T-helper 22 cell (primary cell): ENCODE results near the gene MAST4.

Experiments used
- DNase-seq: peaks from one replicate; pipeline ENCODE4 v3.0.0-alpha.2; 2020; ENCODE audit warnings: low read depth

Gene MAST4

GRCh38 chr5:66606713-66607112 lies 10.5 kb downstream of the MAST4 start:
- no peak for DNase-seq

DNA sequence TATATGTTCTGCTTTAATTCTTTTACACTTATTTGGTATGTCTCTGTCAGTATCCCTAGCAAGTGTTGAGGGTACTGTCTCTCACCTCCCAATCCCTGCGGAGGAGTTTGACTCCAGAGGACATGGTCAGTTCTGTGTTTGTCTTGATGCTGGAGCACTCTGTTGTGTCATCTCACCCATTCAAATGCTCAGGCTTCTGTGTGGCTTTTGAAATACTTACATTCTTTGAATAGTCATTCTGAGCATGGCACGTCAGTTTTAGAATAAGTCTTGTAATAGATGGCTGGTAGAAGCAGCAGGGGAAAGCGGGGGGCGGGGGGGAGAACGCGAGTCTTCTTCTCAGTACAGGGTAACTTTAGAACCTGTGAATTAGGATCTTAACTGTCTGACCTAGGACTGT lies 12.3 kb downstream of the MAST4 start:
- no peak for DNase-seq

DNA sequence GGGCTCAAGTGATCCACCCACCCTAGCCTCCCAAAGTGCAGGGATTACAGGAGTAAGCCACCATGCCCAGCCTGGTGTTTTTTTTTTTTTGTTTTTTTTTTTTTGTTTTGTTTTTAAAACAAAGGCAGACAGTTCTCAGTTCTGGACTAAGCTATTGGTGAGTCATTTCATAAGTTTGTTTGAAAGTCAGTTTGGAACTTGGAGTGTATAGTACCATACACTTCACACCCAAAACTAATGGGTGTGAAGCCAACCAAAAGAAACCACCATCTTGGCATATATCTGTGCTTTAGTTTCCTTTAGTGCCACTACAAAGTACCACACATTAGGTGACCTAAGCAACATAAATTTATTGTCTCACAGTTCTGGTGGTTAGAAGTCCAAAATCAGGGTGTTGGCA lies 13.4 kb downstream of the MAST4 start:
- DNase-seq, result no peak

DNA sequence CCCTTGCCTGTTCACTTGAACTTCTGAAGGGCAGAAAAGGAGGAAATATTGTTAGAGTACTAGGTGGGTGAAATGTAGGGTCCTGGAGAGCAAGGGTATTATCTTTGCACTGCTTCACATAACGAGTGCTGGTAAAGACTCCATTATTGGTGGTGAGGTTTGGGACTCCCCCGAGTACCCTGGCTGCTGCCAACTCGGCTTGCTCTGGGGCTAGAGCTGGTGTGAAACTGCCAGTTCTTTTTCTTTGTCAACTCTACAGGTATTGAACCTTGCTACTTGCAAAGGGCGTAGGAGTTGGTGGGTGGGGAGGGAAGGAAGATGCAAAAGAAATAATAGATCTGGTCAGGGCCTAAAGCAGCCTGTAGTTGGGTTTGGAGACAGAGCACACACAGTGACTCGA lies 16.0 kb downstream of the MAST4 start:
- no peak for DNase-seq

DNA sequence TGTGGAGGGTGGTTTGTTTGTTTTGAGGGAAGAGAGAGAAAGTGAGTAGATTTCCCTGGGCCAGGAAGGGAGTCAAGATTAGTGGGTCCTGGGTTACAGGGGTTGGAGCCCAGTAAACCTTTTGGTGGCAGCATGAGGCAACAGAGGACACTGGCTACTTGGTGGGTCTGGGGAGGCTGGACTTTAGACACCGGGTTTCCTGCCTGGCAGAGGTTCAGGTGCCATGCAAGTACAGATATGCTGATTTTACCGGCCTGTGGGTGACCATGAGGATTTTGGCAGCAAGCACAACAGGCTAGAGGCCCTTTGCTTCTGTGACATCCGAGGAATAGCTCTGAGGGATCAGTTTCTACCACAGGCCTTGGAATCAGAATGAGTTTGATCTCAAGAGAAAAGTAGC lies 18.9 kb downstream of the MAST4 start:
- DNase-seq, result no peak

DNA sequence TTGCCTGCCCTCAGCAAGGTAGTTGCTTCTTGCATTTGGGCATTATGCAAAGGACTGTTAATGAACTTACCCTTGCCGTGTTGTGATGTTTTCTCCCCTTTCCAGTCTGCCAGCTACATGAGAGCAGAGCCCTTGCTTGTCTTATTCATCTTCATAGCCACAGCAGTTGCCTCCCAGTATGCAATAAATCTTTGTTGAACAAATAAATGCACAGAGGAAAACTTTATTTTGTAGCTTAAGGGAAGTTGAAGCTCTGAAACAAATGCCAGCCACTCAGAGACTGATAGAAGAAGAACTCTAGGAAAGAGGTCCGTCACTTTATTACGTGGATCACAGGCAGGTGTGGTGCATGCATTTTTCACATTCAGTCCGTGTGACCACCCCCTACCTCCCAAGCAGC lies 19.7 kb downstream of the MAST4 start:
- DNase-seq, result no peak

DNA sequence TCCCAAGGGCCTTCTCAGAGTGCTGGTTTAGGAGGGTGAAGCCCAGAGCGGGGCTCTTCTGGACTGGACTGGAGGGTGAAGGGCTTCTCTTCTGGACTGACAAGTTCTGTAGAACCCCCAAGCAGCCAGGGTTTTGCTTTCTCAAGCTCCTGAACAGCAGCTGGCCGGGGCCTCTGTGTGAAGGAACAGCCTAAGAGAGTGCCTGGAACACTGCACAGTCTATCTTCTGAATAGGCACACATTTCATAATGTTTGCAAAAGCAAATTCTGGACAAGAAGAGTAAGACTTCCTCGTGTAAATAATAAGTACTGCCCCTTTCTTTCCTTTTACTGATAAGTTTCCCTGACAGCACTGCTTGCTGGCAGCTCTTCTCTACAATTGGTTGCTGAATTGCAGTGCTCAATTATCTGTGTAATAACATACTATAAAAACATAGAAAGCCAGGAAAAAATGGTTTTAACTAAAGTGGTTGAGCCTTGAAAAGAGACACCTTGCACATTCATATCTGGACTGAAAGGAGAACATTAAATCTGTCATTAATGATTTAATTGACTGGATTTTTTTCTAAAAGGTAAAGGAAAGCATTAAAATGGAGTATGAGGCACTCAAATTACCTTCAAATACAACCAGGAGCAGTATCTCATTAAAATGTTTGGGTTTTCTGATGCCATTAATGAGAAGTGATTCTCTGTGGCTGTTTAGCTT lies 20.5 kb downstream of the MAST4 start:
- DNase-seq, result no peak

DNA sequence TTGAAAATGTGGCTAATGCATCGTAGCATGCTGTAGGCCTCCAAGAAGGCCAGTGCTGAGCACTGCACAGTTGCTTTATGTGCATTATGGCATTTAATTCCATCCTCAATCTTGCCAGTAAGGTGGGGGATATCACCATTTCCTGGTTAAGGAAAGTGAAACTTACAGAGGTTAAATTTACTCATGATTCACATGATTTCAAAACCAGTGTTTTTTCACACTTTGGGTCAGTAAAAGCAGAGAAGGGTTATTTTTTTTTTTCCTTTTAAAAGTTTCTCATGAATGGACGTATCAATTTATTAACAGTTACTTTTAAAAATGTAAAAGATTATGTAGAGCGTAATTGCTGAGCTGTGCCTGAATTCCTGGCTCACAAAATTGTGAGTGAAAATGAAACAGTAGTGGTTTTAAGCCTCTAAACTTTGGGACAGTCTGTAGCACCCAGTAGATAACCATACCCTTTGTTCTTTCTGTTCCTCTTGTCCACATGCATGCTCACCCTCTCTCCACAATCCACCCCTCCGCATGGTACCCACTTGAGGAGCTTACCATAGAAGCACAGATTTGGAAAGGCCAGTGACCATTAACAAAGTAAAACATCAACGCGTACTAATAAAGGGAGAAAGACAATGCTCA lies 21.2 kb downstream of the MAST4 start:
- no peak for DNase-seq

DNA sequence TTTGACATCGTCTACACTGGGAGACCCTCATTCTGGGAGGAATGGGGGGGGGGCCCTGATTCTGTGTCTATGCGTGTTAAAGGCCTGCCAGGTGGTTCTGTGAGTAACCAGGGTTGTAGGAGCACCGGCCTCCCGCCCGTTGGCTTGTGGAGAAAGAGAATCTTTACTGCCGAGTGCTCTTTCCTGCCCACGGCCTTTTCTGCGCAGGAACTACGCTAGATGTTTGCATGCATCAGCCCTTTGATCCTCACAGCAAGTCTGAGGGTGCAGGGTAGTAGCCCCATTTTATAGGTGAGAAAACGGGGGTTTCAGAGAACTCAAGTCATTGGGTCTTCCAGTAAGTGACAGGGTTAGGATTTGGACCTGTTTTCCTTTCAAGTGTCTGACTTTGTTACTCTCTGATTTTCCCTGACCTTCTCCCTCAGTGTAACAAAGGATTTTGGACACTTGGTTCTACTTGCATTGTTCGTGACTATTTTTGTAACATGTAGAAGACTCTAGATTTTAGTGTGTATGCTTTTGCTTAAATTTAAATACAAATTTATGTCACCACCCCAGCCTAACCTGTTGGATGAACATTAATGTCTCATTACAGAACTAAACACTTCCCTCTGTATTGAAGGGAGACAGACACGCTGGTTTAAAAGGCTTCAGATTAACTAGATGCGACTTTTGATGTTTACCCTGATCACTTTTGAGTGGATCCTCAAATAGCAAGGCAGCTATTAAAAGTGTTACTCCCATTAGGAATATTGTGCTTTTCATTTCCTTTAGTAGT lies 22.0 kb downstream of the MAST4 start:
- DNase-seq, result no peak

DNA sequence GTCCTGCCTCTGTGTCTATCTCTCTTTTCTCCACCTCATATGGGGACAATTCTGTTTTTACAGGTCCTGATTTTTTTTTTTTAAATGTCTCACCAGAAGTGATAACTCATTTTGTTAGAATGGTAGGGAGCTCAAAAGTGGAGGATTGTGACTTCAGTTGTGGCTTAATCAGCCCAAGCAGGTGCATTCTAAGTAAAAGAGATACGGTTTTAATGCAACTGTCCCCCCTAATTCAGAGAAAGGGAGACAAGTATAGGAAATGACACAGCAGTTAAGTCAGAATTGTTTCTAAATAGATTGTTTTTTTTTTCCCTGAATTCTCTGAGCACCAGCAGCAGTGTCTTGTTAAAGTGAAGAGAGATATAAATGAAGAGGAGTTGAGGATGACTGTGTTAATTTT lies 24.5 kb downstream of the MAST4 start:
- DNase-seq, result no peak

- DNase-seq, result no peak
Observed at GRCh38 chr5:66621146-66621545, 25.0 kb downstream of the MAST4 start.

GRCh38 chr5:66621736-66622135 lies 25.5 kb downstream of the MAST4 start:
- DNase-seq, result no peak

GRCh38 chr5:66628561-66628960 lies 32.4 kb downstream of the MAST4 start:
- no peak for DNase-seq

DNA sequence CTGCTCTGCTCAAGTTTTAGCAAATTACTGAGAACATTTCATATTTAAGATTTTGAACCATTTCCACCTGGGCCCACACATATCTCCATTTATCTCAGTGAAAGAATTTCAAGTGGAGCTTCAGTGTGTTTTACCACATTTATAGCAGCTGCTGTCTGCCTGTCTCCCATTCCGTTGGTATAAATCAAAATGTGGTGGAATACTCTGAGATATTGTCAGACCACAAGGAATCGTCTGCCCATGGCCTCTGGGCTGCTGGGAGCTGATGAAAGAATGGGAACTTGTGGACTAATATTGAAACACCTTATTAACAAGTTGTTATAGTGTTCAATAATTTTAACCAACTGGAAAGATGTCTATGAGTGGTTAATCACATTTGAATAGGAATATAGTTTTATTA lies 33.3 kb downstream of the MAST4 start:
- no peak for DNase-seq

DNA sequence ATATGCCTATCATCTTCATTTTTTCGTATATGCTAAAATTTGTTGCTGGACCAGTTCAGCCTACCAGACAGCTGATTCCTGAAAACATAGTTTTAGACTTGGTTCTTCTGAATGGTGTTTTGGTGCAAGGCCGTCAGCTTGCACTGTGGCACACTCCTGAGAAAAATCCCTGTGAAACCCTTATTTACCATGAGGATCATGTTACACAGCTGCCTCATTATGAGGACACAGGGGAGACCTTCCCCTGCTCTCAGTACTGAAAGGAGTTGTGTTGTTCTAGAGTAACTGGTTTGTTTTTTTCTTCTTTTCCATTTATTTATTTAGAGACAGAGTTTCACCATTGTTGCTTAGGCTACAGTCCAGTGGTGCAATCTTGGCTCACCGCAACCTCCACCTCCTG lies 37.6 kb downstream of the MAST4 start:
- DNase-seq, result no peak

DNA sequence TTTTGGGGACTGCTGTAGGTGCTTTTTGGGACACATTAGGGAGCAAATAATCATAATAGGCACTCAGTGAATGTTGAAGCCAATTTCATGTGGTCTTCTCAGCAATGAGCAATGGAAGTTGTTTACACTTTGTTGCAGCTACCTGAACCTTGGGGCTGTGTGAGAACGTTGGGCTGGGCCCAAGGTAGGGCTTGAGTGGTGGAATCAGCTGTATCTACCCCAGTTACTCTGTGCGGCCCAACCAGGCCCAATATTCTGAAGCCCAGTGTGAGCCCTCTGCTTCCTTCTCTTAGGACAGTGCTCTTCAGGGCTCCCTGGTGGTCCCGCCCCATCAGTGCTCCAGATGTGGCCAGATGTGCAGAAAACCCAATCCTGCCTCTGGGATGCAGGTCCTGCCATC lies 38.4 kb downstream of the MAST4 start:
- DNase-seq, result no peak

- DNase-seq, result no peak
Observed at GRCh38 chr5:66637994-66638393, 41.8 kb downstream of the MAST4 start.

GRCh38 chr5:66639037-66639436 lies 42.8 kb downstream of the MAST4 start:
- DNase-seq, result no peak

DNA sequence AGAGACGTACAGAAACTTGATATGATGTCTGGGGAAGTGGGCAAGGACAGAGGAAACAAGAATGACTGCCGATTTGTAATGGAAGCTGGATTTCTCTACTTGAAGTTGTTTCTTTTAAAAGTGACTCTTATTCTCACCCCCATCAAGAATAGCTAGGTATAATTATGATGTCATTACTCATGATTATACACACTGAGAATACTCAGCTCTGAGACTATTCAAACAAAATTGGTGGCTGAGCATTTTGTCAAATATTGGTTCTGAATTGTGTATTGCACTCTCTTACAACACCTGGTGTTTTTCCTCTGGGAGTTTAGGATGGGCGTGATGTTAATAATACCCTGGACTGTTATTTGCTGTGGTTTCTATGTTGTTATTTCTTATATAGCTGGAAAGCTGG lies 46.3 kb downstream of the MAST4 start:
- no peak for DNase-seq

DNA sequence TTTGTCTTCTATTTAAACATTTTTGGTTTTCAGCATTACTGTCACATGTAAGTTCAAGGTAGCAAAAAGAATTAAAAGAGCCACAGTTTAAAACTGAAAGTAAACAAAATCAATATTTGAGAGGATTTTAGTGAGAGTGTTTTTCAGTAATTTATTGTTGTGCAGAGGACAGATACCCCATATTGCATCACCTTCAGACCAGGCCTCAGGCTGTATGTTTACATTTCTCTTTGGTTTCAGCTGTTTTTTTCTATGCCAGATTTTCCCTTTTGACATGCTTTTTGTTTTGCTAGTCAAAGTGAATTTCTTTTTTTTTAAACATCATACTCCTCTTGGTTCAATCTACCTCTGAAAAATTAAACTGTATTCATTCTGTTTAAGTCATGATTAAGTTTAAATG lies 47.2 kb downstream of the MAST4 start:
- no peak for DNase-seq

GRCh38 chr5:66644111-66644510 lies 47.9 kb downstream of the MAST4 start:
- DNase-seq, result no peak

DNA sequence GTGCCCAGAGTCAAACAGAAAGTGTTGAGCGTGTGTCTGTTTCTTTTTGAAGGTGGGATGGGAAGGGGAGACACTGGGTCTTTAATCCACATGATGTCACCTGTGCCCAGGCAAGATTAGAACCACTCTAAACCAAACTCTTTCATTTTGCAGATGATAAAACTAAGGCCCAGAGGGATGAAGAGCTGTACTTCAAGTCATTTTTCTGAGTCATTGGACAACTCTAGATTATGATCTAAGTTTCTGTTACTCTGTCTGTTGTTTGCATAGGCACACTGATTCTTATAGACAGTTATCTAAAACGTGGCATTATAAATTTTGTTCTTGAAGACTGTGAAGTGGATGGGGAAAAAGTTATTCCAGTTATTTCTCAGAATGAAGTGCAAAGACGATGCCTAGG lies 48.8 kb downstream of the MAST4 start:
- no peak for DNase-seq

- DNase-seq, result no peak
Observed at GRCh38 chr5:66646570-66646969, 50.4 kb downstream of the MAST4 start.
